GM12891 (cell line): Measurements from ENCODE around the gene DNM3.

ENCODE experiments used
- POLR2A ChIP-seq: IDR thresholded peaks from 2 replicates; pipeline ENCODE4 v1.6.1; 2011; ENCODE audit warnings: low read depth, low read length, control low read depth
- SPI1 ChIP-seq: IDR thresholded peaks from 2 replicates; pipeline ENCODE4 v1.6.1; 2011; ENCODE audit warnings: low read depth, low read length, control low read depth
- TAF1 ChIP-seq: IDR thresholded peaks from 2 replicates; pipeline ENCODE4 v1.6.1; 2011; ENCODE audit warnings: low read depth, low read length, control low read depth

GRCh38 chr1:172411791-172412338, 570.6 kb downstream of the DNM3 start:
- TF ChIP-seq POLR2A (no peak), TAF1 (no peak), SPI1 (no peak)
